Mesendoderm (in vitro differentiated cells): ENCODE results near the gene TRIM75.
A peak's percentile ranks its signal among the peaks of the same experiment; 100 is the strongest.

ENCODE experiments used
- DNase-seq: peaks from one replicate; pipeline ENCODE4 v3.0.0; 2013
- H2AK5ac ChIP-seq: 2 replicates; pipeline ENCODE4 v1.6.1; 2013; ENCODE audit warnings: low read length, inconsistent platforms
- H2BK120ac ChIP-seq: 2 replicates; pipeline ENCODE4 v1.6.1; 2013; ENCODE audit warnings: low read depth, mild to moderate bottlenecking, low read length, moderate library complexity, mixed read lengths
- H2BK15ac ChIP-seq: replicated peaks from 2 replicates; pipeline ENCODE4 v1.6.1; 2013; ENCODE audit warnings: low read depth, mild to moderate bottlenecking, moderate library complexity
- H2BK5ac ChIP-seq: 2 replicates; pipeline ENCODE4 v1.6.1; 2013; ENCODE audit warnings: low read length, inconsistent platforms
- H3K18ac ChIP-seq: 2 replicates; pipeline ENCODE4 v1.6.1; 2013; ENCODE audit warnings: mild to moderate bottlenecking, low read length, mixed read lengths
- H3K23ac ChIP-seq: one replicate; pipeline ENCODE4 v1.6.1; 2013; ENCODE audit warnings: low read length
- H3K27ac ChIP-seq: 2 replicates; pipeline ENCODE4 v1.5.1; 2013; ENCODE audit warnings: low read depth, mild to moderate bottlenecking, inconsistent platforms, low read length, moderate library complexity
- H3K27me3 ChIP-seq: 2 replicates; pipeline ENCODE4 v1.6.1; 2013; ENCODE audit warnings: low read length, control low read depth, mild to moderate bottlenecking, inconsistent platforms; ENCODE audit not compliant: insufficient read depth, poor library complexity
- H3K36me3 ChIP-seq: 2 replicates; pipeline ENCODE4 v1.6.1; 2013; ENCODE audit warnings: low read length, inconsistent platforms; ENCODE audit not compliant: control insufficient read depth, insufficient read depth
- H3K4ac ChIP-seq: one replicate; pipeline ENCODE4 v1.6.1; 2013; ENCODE audit warnings: low read depth, mild to moderate bottlenecking, low read length, moderate library complexity
- H3K4me1 ChIP-seq: 2 replicates; pipeline ENCODE4 v1.6.1; 2013; ENCODE audit warnings: low read depth, low read length, inconsistent platforms; ENCODE audit not compliant: control insufficient read depth
- H3K4me2 ChIP-seq: 2 replicates; pipeline ENCODE4 v1.6.1; 2013; ENCODE audit warnings: low read length
- H3K4me3 ChIP-seq: 2 replicates; pipeline ENCODE4 v1.5.1; 2013; ENCODE audit warnings: mild to moderate bottlenecking, low read length
- H3K56ac ChIP-seq: one replicate; pipeline ENCODE4 v1.6.1; 2013; ENCODE audit warnings: low read length
- H3K79me1 ChIP-seq: 2 replicates; pipeline ENCODE4 v1.6.1; 2013; ENCODE audit warnings: low read length, inconsistent platforms
- H3K79me2 ChIP-seq: 2 replicates; pipeline ENCODE4 v1.6.1; 2013; ENCODE audit warnings: mild to moderate bottlenecking, low read length; ENCODE audit not compliant: control insufficient read depth, insufficient read depth
- H3K9ac ChIP-seq: 2 replicates; pipeline ENCODE4 v1.6.1; 2013; ENCODE audit warnings: low read length, inconsistent platforms
- H4K5ac ChIP-seq: one replicate; pipeline ENCODE4 v1.6.1; 2013; ENCODE audit warnings: low read length
- H4K8ac ChIP-seq: one replicate; pipeline ENCODE4 v1.6.1; 2013; ENCODE audit warnings: low read depth, mild to moderate bottlenecking, control low read depth, low read length, moderate library complexity
- WGBS: extraction: QIAGEN DNeasy Blood & Tissue Kit; methylation state at CpG from one replicate; pipeline ENCODE4 v1.1.7; 2013; ENCODE audit warnings: low lambda C conversion rate, missing lambda C conversion rate; ENCODE audit not compliant: insufficient coverage; ENCODE audit errors: extremely low coverage; 5-methylcytosine and 5-hydroxymethylcytosine counted together

Gene TRIM75

DNA sequence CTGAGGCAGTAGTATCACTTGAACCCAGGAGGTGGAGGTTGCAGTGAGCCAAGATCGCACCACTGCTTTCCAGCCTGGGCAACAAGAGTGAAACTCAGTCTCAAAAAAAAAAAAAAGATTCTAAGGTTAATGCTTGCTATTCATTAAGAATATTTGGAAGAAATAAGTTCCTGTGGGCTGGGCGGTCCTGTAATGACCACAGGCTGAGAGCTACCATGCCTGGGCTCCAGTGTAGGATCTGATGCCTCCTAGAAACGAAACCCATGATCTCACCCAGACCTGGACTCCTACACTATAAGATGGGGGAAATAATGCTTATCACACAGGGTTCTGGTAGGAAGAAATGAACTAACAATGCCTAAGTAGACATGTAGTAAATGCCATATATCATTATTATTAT lies 41.2 kb downstream of the TRIM75 start:
- Histone ChIP-seq H2AK5ac (no peak overlapping the region), H3K36me3 (no peaks in the 10 kb centered on the region), H2BK15ac (no peak overlapping the region), H3K27ac (no peak overlapping the region), H2BK120ac (no peak overlapping the region), H3K27me3 (no peaks in the 10 kb centered on the region), H2BK5ac (no peak overlapping the region), H3K4ac (no peak overlapping the region), H3K79me2 (no peaks in the 10 kb centered on the region), H4K5ac (no peak overlapping the region), H3K18ac (no peak overlapping the region), H3K79me1 (no peaks in the 10 kb centered on the region), H3K9ac (no peak overlapping the region), H3K4me3 (no peak overlapping the region), H3K23ac (no peak overlapping the region), H3K4me2 (no peak overlapping the region), H3K4me1 (no peaks in the 10 kb centered on the region), H4K8ac (no peak overlapping the region), H3K56ac (no peak overlapping the region)
- no CpG with 5 or more reads among the region's 3 CpGs for WGBS
- no peak for DNase-seq

DNA sequence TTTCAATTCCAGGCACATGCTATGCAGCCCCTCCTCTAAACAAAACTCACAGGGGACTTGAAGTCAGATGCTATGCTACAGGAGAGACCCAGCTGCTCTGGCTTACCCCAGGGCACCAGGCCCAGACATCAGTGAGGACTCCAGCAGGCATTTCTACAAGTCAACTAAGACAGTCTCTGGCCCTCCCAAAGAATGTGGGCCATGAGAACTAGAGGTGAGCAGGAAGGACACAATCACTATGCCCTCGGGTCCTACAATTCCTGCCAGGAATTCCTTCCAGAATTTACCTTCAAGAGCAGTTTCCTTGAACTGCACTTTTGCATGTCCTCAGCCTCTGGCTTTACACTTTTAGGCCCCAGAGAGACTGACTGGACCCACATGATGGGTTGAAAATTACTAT lies 41.6 kb downstream of the TRIM75 start:
- Histone ChIP-seq H4K8ac (no peak overlapping the region), H3K4me1 (no peaks in the 10 kb centered on the region), H3K4ac (no peak overlapping the region), H2BK15ac (no peak overlapping the region), H3K9ac (no peak overlapping the region), H3K4me3 (no peak overlapping the region), H4K5ac (no peak overlapping the region), H3K27ac (no peak overlapping the region), H3K56ac (no peak overlapping the region), H3K79me1 (no peaks in the 10 kb centered on the region), H3K36me3 (no peaks in the 10 kb centered on the region), H2BK120ac (no peak overlapping the region), H2BK5ac (no peak overlapping the region), H3K4me2 (no peak overlapping the region), H3K27me3 (no peaks in the 10 kb centered on the region), H2AK5ac (no peak overlapping the region), H3K18ac (no peak overlapping the region), H3K23ac (no peak overlapping the region), H3K79me2 (no peaks in the 10 kb centered on the region)
- no CpG with 5 or more reads among the region's 1 CpG for WGBS
- DNase-seq, result peak; percentile 88

DNA sequence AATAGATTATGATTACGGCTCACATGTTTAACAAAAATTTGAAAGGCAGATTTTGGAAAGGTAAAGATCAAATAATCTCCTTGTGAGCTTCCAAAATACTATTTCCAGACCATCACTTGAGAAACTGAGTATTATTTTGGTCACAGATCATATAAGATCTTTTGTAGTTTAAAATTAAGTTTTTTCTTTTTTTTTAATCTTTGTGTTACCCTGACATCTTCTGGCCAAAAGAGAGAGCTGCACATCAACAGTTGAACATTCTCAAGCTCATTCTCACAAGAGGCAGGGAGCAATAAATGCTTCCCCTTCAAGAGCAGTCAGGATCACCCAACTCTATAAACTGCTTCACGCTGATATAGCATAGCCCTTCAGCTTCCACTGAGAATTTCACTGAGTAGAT lies 43.1 kb downstream of the TRIM75 start:
- Histone ChIP-seq H3K79me1 (no peaks in the 10 kb centered on the region), H3K56ac (no peak overlapping the region), H3K4me3 (no peak overlapping the region), H2BK120ac (no peak overlapping the region), H3K4me2 (no peak overlapping the region), H3K27ac (no peak overlapping the region), H2AK5ac (no peak overlapping the region), H3K4ac (no peak overlapping the region), H3K18ac (no peak overlapping the region), H3K36me3 (no peaks in the 10 kb centered on the region), H4K8ac (no peak overlapping the region), H3K79me2 (no peaks in the 10 kb centered on the region), H4K5ac (no peak overlapping the region), H3K27me3 (no peaks in the 10 kb centered on the region), H2BK15ac (no peak overlapping the region), H3K9ac (no peak overlapping the region), H3K23ac (no peak overlapping the region), H2BK5ac (no peak overlapping the region), H3K4me1 (no peaks in the 10 kb centered on the region)
- DNase-seq, result peak; percentile 50
- no CpG with 5 or more reads among the region's 2 CpGs for WGBS

DNA sequence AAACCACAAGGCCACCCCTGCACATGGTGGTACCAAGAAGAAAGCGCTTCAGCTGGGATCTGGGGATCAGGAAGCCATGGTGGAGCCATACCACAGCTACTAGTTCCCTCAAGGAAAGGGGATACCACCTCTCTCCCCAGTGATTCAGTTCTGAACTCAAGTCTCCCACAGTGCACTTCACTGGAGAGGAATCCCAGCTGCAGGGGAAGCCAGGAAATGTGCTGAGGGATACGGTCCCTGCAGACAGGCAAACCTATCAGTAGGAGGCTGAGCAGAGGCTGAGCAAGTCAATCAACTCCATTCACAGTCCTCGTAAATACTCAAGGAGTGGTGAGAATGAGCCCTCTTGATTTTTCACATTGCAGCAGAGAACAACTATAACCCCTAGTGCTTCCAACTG lies 48.0 kb downstream of the TRIM75 start:
- WGBS, result no CpG with 5 or more reads among the region's 3 CpGs
- no peak overlapping the region for H3K4me2 ChIP-seq
- H3K23ac ChIP-seq, result no peak overlapping the region
- no peak overlapping the region for H3K18ac ChIP-seq
- peak; percentile 25 for DNase-seq
- H3K4ac ChIP-seq, result no peak overlapping the region
- H4K8ac ChIP-seq, result no peak overlapping the region
- H3K9ac ChIP-seq, result no peak overlapping the region
- no peaks in the 10 kb centered on the region for H3K27me3 ChIP-seq
- no peak overlapping the region for H2BK15ac ChIP-seq
- H3K4me3 ChIP-seq, result no peak overlapping the region
- H2AK5ac ChIP-seq, result no peak overlapping the region
- H3K4me1 ChIP-seq, result no peaks in the 10 kb centered on the region
- no peaks in the 10 kb centered on the region for H3K36me3 ChIP-seq
- no peak overlapping the region for H2BK120ac ChIP-seq
- no peaks in the 10 kb centered on the region for H3K79me1 ChIP-seq
- H3K56ac ChIP-seq, result no peak overlapping the region
- no peak overlapping the region for H3K27ac ChIP-seq
- H2BK5ac ChIP-seq, result no peak overlapping the region
- no peaks in the 10 kb centered on the region for H3K79me2 ChIP-seq
- no peak overlapping the region for H4K5ac ChIP-seq

DNA sequence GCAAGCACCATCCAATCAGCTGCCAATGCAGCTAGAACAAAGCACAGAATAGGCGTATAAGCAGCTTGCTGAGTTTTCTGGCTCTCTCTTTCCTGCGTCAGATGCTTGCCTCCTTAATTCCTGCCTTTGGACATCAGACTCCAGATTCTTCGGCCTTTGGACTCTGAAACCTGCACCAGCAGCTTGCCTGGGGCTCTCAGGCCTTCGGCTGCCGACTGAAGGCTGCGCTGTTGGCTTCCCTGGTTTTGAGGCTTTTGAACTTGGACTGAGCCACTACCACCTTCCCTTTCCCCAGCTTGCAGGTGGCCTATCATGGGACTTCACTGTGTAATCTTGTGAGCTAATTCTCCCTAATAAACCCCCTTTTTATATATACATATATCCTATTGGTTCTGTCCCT lies 52.9 kb downstream of the TRIM75 start:
- Histone ChIP-seq H3K9ac (no peak overlapping the region), H3K79me1 (no peaks in the 10 kb centered on the region), H3K4me1 (no peaks in the 10 kb centered on the region), H2AK5ac (no peak overlapping the region), H3K4me2 (no peak overlapping the region), H4K8ac (no peak overlapping the region), H3K27me3 (no peaks in the 10 kb centered on the region), H4K5ac (no peak overlapping the region), H3K4me3 (no peak overlapping the region), H3K23ac (no peak overlapping the region), H2BK15ac (no peak overlapping the region), H3K79me2 (no peaks in the 10 kb centered on the region), H3K18ac (no peak overlapping the region), H3K36me3 (no peaks in the 10 kb centered on the region), H2BK5ac (no peak overlapping the region), H3K56ac (no peak overlapping the region), H2BK120ac (no peak overlapping the region), H3K27ac (no peak overlapping the region), H3K4ac (no peak overlapping the region)
- no CpG with 5 or more reads among the region's 6 CpGs for WGBS
- no peak for DNase-seq
